Caco-2 (cell line): ENCODE data around the gene NINJ2. TPM values are rescaled to one million over a fixed set of nuclear protein-coding genes. Genes with fewer than 3 reads are reported as not detected.

ENCODE experiments used
- BruUV-seq: library from RNA; stranded (reverse); fragments of 400-500 nt; replicated peaks from 2 replicates; lab custom pipeline; 2021; lab: Mats Ljungman, UMichigan
- CTCF ChIA-PET: fragments of 300-600 bp; sonication (Branson Sonifier 250); formaldehyde crosslinking; loops from one replicate; lab custom pipeline; 2022; ENCODE audit warnings: antibody characterized with exemption; lab: Charles Lee
- POLR2A ChIA-PET: fragments of 300-600 bp; sonication (Branson Sonifier 250); formaldehyde crosslinking; loops from one replicate; lab custom pipeline; 2022; ENCODE audit warnings: antibody characterized with exemption; lab: Charles Lee
- DNase-seq, 2 experiments: peaks; one replicate each; pipeline versions ENCODE4 v3.0.0 to v3.0.0-alpha.2; 2020 to 2022
- H3K27me3 ChIP-seq: replicated peaks from 2 replicates; pipeline ENCODE4 v1.6.0; 2011; ENCODE audit warnings: low read length; ENCODE audit not compliant: control insufficient read depth, insufficient read depth
- H3K36me3 ChIP-seq: 2 replicates; pipeline ENCODE4 v1.5.1; 2011; ENCODE audit warnings: low read length; ENCODE audit not compliant: control insufficient read depth, insufficient read depth
- H3K4me1 ChIP-seq: fragments of 250-450 bp; sonication (Bioruptor Pico); 2 replicates; pipeline ENCODE4 v1.5.1; 2020; ENCODE audit warnings: mild to moderate bottlenecking
- H3K4me3 ChIP-seq: 2 replicates; pipeline ENCODE4 v1.5.1; 2011; ENCODE audit warnings: low read depth, mild to moderate bottlenecking, control low read depth, low read length
- H3K9me3 ChIP-seq: fragments of 250-450 bp; sonication (Bioruptor Pico); 2 replicates; pipeline ENCODE4 v1.5.1; 2020; ENCODE audit warnings: mild to moderate bottlenecking, moderate library complexity
- H3K27ac Mint-ChIP-seq: one replicate; pipeline ENCODE4 v1.8.0; 2022; ENCODE audit warnings: mixed read lengths; ENCODE audit not compliant: unreplicated experiment
- H3K27me3 Mint-ChIP-seq: one replicate; pipeline ENCODE4 v1.8.0; 2022; ENCODE audit warnings: mixed read lengths; ENCODE audit not compliant: insufficient read depth, unreplicated experiment
- H3K36me3 Mint-ChIP-seq: one replicate; pipeline ENCODE4 v1.8.0; 2022; ENCODE audit warnings: mild to moderate bottlenecking, mixed read lengths; ENCODE audit not compliant: insufficient read depth, unreplicated experiment
- H3K4me1 Mint-ChIP-seq: one replicate; pipeline ENCODE4 v1.8.0; 2022; ENCODE audit warnings: low read depth, mixed read lengths; ENCODE audit not compliant: unreplicated experiment
- H3K4me3 Mint-ChIP-seq: one replicate; pipeline ENCODE4 v1.8.0; 2022; ENCODE audit warnings: mild to moderate bottlenecking, moderate library complexity, mixed read lengths; ENCODE audit not compliant: unreplicated experiment
- H3K9me3 Mint-ChIP-seq: one replicate; pipeline ENCODE4 v1.8.0; 2022; ENCODE audit warnings: mixed read lengths; ENCODE audit not compliant: unreplicated experiment
- CTCF ChIP-seq, 2 experiments: fragments of 200-600 bp in 1 of 2; IDR thresholded peaks; 1 replicate in 1 of 2; 2 replicates in 1 of 2; pipeline versions ENCODE4 v1.5.1 to v1.8.0; 2011 to 2022; ENCODE audit warnings: antibody characterized with exemption in 1 of 2, control low read depth in 1 of 2, inconsistent platforms in 1 of 2, low read depth in 1 of 2, low read length in 1 of 2, mild to moderate bottlenecking in 1 of 2, moderate library complexity in 1 of 2; ENCODE audit not compliant: insufficient read depth in 1 of 2, severe bottlenecking in 1 of 2, unreplicated experiment in 1 of 2
- intact Hi-C: fragments of 100-400 bp; cut with micrococcal nuclease; formaldehyde crosslinking; loops from one replicate; pipeline ENCODE4 v1.10.0; 2022; ENCODE audit not compliant: unreplicated experiment
- total RNA-seq: library from RNA; stranded (reverse); gene quantifications from 2 replicates; pipeline ENCODE4 v1.2.3, GENCODE V29; 2022

Gene NINJ2
- total RNA-seq, 1 experiment from 2014 or later = 7.0 TPM

GRCh38 chr12:531951-532585 is 131.2 kb downstream of the NINJ2 start:
- peak overlapping the region; percentile 82 for H3K27ac Mint-ChIP-seq
- peaks cover 21% of the 10 kb centered on the region for H3K4me1 Mint-ChIP-seq
- H3K36me3 Mint-ChIP-seq = peaks cover 24% of the 10 kb centered on the region
- peaks cover 1% of the 10 kb centered on the region; the same call in 1 of the 2 replicates for H3K36me3 ChIP-seq
- DNase-seq = no peak
- H3K4me3 ChIP-seq = no peak overlapping the region
- intact Hi-C loops = loop anchor here (2.0 kb wide), 1 partner anchor 29 kb away; no protein-coding TSS in a partner anchor
- peaks cover 6% of the 10 kb centered on the region for H3K9me3 ChIP-seq
- TF ChIP-seq CTCF (IDR thresholded peaks at IDR 0.05; ENCODE audit: insufficient read depth in 1 of 2, low read depth in 1 of 2, low read length in 1 of 2, severe bottlenecking in 1 of 2, unreplicated experiment in 1 of 2) = no peak
- no peak overlapping the region for H3K4me3 Mint-ChIP-seq
- ChIA-PET CTCF (interaction anchor here (0.7 to 1.7 kb wide), 2 partner anchors 12 to 37 kb away, joined by 3 to 5 read pairs; no protein-coding TSS in a partner anchor), POLR2A (interaction anchor here (1.2 kb wide), 2 partner anchors 28 to 73 kb away, joined by 4 to 5 read pairs; partner anchors contain the start of gene B4GALNT3)
- BruUV-seq = no TSS peak
- H3K27me3 Mint-ChIP-seq = no peaks in the 10 kb centered on the region
- peaks cover 7% of the 10 kb centered on the region for H3K4me1 ChIP-seq
- no peaks in the 10 kb centered on the region for H3K27me3 ChIP-seq
- H3K9me3 Mint-ChIP-seq = peaks cover 22% of the 10 kb centered on the region

- Mint-ChIP-seq H3K27ac (no peak overlapping the region), H3K27me3 (no peaks in the 10 kb centered on the region)
- POLR2A ChIA-PET = no interaction called here
Measured at GRCh38 chr12:530821-531220, 132.4 kb downstream of the NINJ2 start.

GRCh38 chr12:530308-530707 is 132.9 kb downstream of the NINJ2 start:
- no peaks in the 10 kb centered on the region for H3K27me3 ChIP-seq
- H3K27ac Mint-ChIP-seq = no peak overlapping the region
- POLR2A ChIA-PET = interaction anchor here (0.5 kb wide), 1 partner anchor 39 kb away, joined by 5 read pairs; no protein-coding TSS in a partner anchor
- DNase-seq = no peak
- intact Hi-C loops = no loop called here
- CTCF ChIA-PET = no interaction called here
- no peak overlapping the region for H3K4me3 Mint-ChIP-seq
- H3K36me3 Mint-ChIP-seq = peaks cover 27% of the 10 kb centered on the region
- TF ChIP-seq CTCF (IDR thresholded peaks at IDR 0.05; ENCODE audit: insufficient read depth in 1 of 2, low read depth in 1 of 2, low read length in 1 of 2, severe bottlenecking in 1 of 2, unreplicated experiment in 1 of 2) = no peak
- H3K4me1 ChIP-seq = peaks cover 7% of the 10 kb centered on the region
- H3K36me3 ChIP-seq = peaks cover 1% of the 10 kb centered on the region; the same call in 1 of the 2 replicates
- H3K27me3 Mint-ChIP-seq = no peaks in the 10 kb centered on the region
- peaks cover 6% of the 10 kb centered on the region for H3K9me3 ChIP-seq
- BruUV-seq = no TSS peak
- no peak overlapping the region for H3K4me3 ChIP-seq
- peaks cover 22% of the 10 kb centered on the region for H3K9me3 Mint-ChIP-seq
- H3K4me1 Mint-ChIP-seq = peaks cover 21% of the 10 kb centered on the region

More at GRCh38 chr12:530821-531220, 132.4 kb downstream of the NINJ2 start:
- no TSS peak for BruUV-seq
- no peak overlapping the region for H3K4me3 Mint-ChIP-seq
- CTCF ChIA-PET = no interaction called here
- peaks cover 22% of the 10 kb centered on the region for H3K9me3 Mint-ChIP-seq
- no peaks in the 10 kb centered on the region for H3K27me3 ChIP-seq
- peaks cover 33% of the 10 kb centered on the region for H3K36me3 Mint-ChIP-seq
- no peak for DNase-seq
- H3K4me1 Mint-ChIP-seq = peaks cover 21% of the 10 kb centered on the region
- H3K4me1 ChIP-seq = peaks cover 7% of the 10 kb centered on the region
- H3K9me3 ChIP-seq = peaks cover 6% of the 10 kb centered on the region
- intact Hi-C loops = no loop called here
- peaks cover 1% of the 10 kb centered on the region; the same call in 1 of the 2 replicates for H3K36me3 ChIP-seq
- no peak for TF ChIP-seq CTCF (IDR thresholded peaks at IDR 0.05; ENCODE audit: insufficient read depth in 1 of 2, low read depth in 1 of 2, low read length in 1 of 2, severe bottlenecking in 1 of 2, unreplicated experiment in 1 of 2)
- no peak overlapping the region for H3K4me3 ChIP-seq
